Neural cell (in vitro differentiated cells): ENCODE measurements around the gene CHRM4. TPM values are rescaled to one million over a fixed set of nuclear protein-coding genes. Genes with fewer than 3 reads are reported as not detected.

ENCODE experiments used
- H2AFZ ChIP-seq: fragments of 200-600, 300-800 bp; sonication (generic), shearing (Covaris generic); 2 replicates; pipeline ENCODE4 v1.6.0; 2014; ENCODE audit warnings: low read depth, mild to moderate bottlenecking, antibody characterized with exemption, low read length, moderate library complexity
- H3F3A ChIP-seq: fragments of 200-600 bp; shearing (Covaris generic); 2 replicates; pipeline ENCODE4 v1.6.1; 2016; ENCODE audit warnings: mild to moderate bottlenecking, moderate library complexity, mixed read lengths, antibody characterized with exemption, low read length; ENCODE audit not compliant: insufficient read depth, poor library complexity, severe bottlenecking
- H3K27ac ChIP-seq: fragments of 200-600, 300-800 bp; sonication (generic), shearing (Covaris generic); 2 replicates; pipeline ENCODE4 v1.5.1; 2014; ENCODE audit warnings: mild to moderate bottlenecking, low read length, moderate library complexity
- H3K27me3 ChIP-seq: fragments of 300-800, 200-600 bp; sonication (generic), shearing (Covaris generic); 2 replicates; pipeline ENCODE4 v1.6.0; 2014; ENCODE audit warnings: mild to moderate bottlenecking, low read depth, low read length, moderate library complexity; ENCODE audit not compliant: insufficient read depth
- H3K36me3 ChIP-seq: fragments of 300-800, 200-600 bp; sonication (generic), shearing (Covaris generic); 2 replicates; pipeline ENCODE4 v1.5.1; 2014; ENCODE audit warnings: mild to moderate bottlenecking, antibody characterized with exemption, low read length, moderate library complexity; ENCODE audit not compliant: insufficient read depth
- H3K4me2 ChIP-seq: fragments of 300-800, 200-600 bp; sonication (generic), shearing (Covaris generic); 2 replicates; pipeline ENCODE4 v1.6.0; 2014; ENCODE audit warnings: mild to moderate bottlenecking, low read length
- H3K4me3 ChIP-seq: fragments of 300-800, 200-600 bp; sonication (generic), shearing (Covaris generic); 2 replicates; pipeline ENCODE4 v1.5.1; 2014; ENCODE audit warnings: mild to moderate bottlenecking, low read length, moderate library complexity
- H3K79me2 ChIP-seq: fragments of 200-600 bp; shearing (Covaris generic); replicated peaks from 2 replicates; pipeline ENCODE4 v1.6.0; 2014; ENCODE audit warnings: mild to moderate bottlenecking, low read length, moderate library complexity; ENCODE audit not compliant: insufficient read depth
- H3K9ac ChIP-seq: fragments of 300-800, 200-600 bp; sonication (generic), shearing (Covaris generic); 2 replicates; pipeline ENCODE4 v1.6.1; 2016; ENCODE audit warnings: mild to moderate bottlenecking, low read length, mixed read lengths
- H3K9me2 ChIP-seq: fragments of 200-600 bp; shearing (Covaris generic); 2 replicates; pipeline ENCODE4 v1.6.1; 2016; ENCODE audit warnings: mild to moderate bottlenecking, low read length, mixed read lengths; ENCODE audit not compliant: insufficient read depth
- H3K9me3 ChIP-seq: fragments of 200-600, 300-800 bp; sonication (generic), shearing (Covaris generic); 2 replicates; pipeline ENCODE4 v1.6.1; 2016; ENCODE audit warnings: mild to moderate bottlenecking, mixed run types, low read length, moderate library complexity, mixed read lengths
- H4K20me1 ChIP-seq: fragments of 200-600 bp; shearing (Covaris generic); 2 replicates; pipeline ENCODE4 v1.6.1; 2016; ENCODE audit warnings: mild to moderate bottlenecking, mixed run types; ENCODE audit not compliant: insufficient read depth
- EP300 ChIP-seq: fragments of 450-650 bp; conservative IDR thresholded peaks from 2 replicates; pipeline ENCODE4 v1.6.1; 2014; ENCODE audit warnings: antibody characterized with exemption, mild to moderate bottlenecking, moderate library complexity; ENCODE audit not compliant: poor library complexity, severe bottlenecking
- EZH2 ChIP-seq: fragments of 200-600, 300-800 bp; shearing (Covaris generic), sonication (generic); IDR thresholded peaks from 2 replicates; pipeline ENCODE4 v1.6.1; 2014; ENCODE audit warnings: antibody characterized with exemption, low read length, borderline replicate concordance, mild to moderate bottlenecking; ENCODE audit not compliant: insufficient read depth, poor library complexity, severe bottlenecking
- MXI1 ChIP-seq: fragments of 450-650 bp; conservative IDR thresholded peaks from 2 replicates; pipeline ENCODE4 v1.6.1; 2014; ENCODE audit warnings: antibody characterized with exemption, mild to moderate bottlenecking; ENCODE audit not compliant: poor library complexity, severe bottlenecking
- POLR2AphosphoS5 ChIP-seq: IDR thresholded peaks from 2 replicates; pipeline ENCODE4 v1.6.1; 2012
- RAD21 ChIP-seq: fragments of 450-650 bp; conservative IDR thresholded peaks from 2 replicates; pipeline ENCODE4 v1.6.1; 2014; ENCODE audit warnings: antibody characterized with exemption, mild to moderate bottlenecking, moderate library complexity
- SMC3 ChIP-seq: fragments of 450-650 bp; conservative IDR thresholded peaks from 2 replicates; pipeline ENCODE4 v1.6.1; 2014; ENCODE audit warnings: antibody characterized with exemption, mild to moderate bottlenecking, moderate library complexity; ENCODE audit not compliant: poor library complexity
- TAF1 ChIP-seq: IDR thresholded peaks from 2 replicates; pipeline ENCODE4 v1.6.1; 2012; ENCODE audit warnings: low read depth
- polyA plus RNA-seq: library from polyadenylated mRNA; depleted of rRNA; stranded (reverse); fragments of >200 nt; gene quantifications from 2 replicates; pipeline ENCODE4 v1.2.3, GENCODE V29; 2014
- TF ChIP-seq, protein P1 (sequence below): fragments of 450-650 bp; IDR thresholded peaks from 2 replicates; pipeline ENCODE4 v1.5.1; 2014; ENCODE audit warnings: antibody characterized with exemption, mild to moderate bottlenecking, moderate library complexity; ENCODE audit not compliant: poor library complexity, severe bottlenecking
- TF ChIP-seq, protein P2 (sequence below): IDR thresholded peaks from 2 replicates; pipeline ENCODE4 v1.6.1; 2012; ENCODE audit warnings: borderline replicate concordance

Gene CHRM4
- polyA plus RNA-seq, 1 donor from 2014 or later: 8.2 TPM

DNA sequence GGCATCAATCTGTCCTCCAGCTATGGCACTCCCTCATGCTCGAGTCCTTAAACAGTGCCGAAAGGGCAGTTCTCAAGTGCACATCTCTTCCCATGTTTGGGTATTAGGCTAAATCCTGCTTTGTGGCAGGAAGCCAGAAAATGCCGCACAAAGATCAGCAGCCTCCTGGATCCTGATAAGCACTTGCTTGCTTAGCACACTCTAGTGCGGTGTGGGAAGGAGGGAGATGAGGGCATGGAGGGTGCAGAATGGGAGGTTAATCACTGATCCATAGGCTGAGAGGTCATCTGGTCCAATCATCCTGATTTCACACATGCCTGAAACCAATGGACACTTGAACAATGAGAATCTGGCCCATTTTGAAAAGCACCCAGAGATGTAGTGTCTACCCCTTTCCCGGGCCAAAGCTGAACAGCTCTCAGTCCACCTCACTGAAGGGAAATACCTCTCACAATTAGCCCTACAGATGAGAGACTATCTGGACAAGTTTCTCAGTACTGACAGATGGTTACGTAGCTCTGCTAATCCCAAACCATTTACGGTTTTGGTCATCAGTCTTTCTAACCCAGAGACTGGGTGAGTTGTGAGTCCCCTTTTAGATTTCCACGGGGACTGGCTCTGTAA is 29.8 kb upstream of the CHRM4 start:
- Histone ChIP-seq H3K79me2 (no peaks in the 10 kb centered on the region), H3K9ac (no peak overlapping the region), H2AFZ (no peak overlapping the region), H3K9me2 (no peaks in the 10 kb centered on the region), H3K27ac (no peak overlapping the region), H3F3A (no peaks in the 10 kb centered on the region), H3K4me2 (no peak overlapping the region), H4K20me1 (no peaks in the 10 kb centered on the region), H3K27me3 (no peaks in the 10 kb centered on the region), H3K4me3 (no peak overlapping the region), H3K36me3 (no peaks in the 10 kb centered on the region), H3K9me3 (no peaks in the 10 kb centered on the region)
- TF ChIP-seq EZH2 (no peak), TAF1 (no peak), EP300 (no peak), RAD21 (no peak), SMC3 (no peak), MXI1 (no peak), POLR2AphosphoS5 (no peak)
- TF ChIP-seq, protein P1, sequence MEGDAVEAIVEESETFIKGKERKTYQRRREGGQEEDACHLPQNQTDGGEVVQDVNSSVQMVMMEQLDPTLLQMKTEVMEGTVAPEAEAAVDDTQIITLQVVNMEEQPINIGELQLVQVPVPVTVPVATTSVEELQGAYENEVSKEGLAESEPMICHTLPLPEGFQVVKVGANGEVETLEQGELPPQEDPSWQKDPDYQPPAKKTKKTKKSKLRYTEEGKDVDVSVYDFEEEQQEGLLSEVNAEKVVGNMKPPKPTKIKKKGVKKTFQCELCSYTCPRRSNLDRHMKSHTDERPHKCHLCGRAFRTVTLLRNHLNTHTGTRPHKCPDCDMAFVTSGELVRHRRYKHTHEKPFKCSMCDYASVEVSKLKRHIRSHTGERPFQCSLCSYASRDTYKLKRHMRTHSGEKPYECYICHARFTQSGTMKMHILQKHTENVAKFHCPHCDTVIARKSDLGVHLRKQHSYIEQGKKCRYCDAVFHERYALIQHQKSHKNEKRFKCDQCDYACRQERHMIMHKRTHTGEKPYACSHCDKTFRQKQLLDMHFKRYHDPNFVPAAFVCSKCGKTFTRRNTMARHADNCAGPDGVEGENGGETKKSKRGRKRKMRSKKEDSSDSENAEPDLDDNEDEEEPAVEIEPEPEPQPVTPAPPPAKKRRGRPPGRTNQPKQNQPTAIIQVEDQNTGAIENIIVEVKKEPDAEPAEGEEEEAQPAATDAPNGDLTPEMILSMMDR: no peak
- TF ChIP-seq, protein P2, sequence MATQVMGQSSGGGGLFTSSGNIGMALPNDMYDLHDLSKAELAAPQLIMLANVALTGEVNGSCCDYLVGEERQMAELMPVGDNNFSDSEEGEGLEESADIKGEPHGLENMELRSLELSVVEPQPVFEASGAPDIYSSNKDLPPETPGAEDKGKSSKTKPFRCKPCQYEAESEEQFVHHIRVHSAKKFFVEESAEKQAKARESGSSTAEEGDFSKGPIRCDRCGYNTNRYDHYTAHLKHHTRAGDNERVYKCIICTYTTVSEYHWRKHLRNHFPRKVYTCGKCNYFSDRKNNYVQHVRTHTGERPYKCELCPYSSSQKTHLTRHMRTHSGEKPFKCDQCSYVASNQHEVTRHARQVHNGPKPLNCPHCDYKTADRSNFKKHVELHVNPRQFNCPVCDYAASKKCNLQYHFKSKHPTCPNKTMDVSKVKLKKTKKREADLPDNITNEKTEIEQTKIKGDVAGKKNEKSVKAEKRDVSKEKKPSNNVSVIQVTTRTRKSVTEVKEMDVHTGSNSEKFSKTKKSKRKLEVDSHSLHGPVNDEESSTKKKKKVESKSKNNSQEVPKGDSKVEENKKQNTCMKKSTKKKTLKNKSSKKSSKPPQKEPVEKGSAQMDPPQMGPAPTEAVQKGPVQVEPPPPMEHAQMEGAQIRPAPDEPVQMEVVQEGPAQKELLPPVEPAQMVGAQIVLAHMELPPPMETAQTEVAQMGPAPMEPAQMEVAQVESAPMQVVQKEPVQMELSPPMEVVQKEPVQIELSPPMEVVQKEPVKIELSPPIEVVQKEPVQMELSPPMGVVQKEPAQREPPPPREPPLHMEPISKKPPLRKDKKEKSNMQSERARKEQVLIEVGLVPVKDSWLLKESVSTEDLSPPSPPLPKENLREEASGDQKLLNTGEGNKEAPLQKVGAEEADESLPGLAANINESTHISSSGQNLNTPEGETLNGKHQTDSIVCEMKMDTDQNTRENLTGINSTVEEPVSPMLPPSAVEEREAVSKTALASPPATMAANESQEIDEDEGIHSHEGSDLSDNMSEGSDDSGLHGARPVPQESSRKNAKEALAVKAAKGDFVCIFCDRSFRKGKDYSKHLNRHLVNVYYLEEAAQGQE: no peak

DNA sequence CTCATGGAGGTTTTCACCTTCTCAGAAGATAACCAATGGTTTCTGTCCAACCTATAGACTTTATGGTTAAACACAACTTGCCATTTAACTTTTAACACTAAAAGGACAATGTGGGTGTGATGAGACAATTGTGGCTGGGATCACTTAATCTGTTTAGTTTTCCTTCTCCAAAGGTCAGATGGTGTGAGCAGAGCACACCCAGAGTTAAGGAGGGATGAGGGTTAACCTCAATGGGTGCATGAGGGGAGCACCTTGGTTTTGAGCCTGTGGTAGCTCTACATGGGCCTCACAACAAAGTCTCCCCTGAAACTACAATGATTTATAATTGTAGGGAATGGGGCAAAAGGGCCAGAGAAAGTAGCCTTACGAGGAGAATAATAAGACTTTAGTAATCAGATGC is 28.9 kb upstream of the CHRM4 start:
- H3F3A ChIP-seq: no peaks in the 10 kb centered on the region
- H3K36me3 ChIP-seq: no peaks in the 10 kb centered on the region
- H3K27me3 ChIP-seq: no peaks in the 10 kb centered on the region
- H3K4me3 ChIP-seq: no peak overlapping the region
- no peak overlapping the region for H3K9ac ChIP-seq
- TF ChIP-seq SMC3 (no peak), TAF1 (no peak), EZH2 (no peak), RAD21 (no peak), POLR2AphosphoS5 (no peak), MXI1 (no peak), EP300 (no peak)
- TF ChIP-seq, protein P1: no peak
- TF ChIP-seq, protein P2: no peak
- no peak overlapping the region for H3K27ac ChIP-seq
- H3K79me2 ChIP-seq: no peaks in the 10 kb centered on the region
- H3K9me2 ChIP-seq: no peaks in the 10 kb centered on the region
- H3K4me2 ChIP-seq: no peak overlapping the region
- no peaks in the 10 kb centered on the region for H3K9me3 ChIP-seq
- H4K20me1 ChIP-seq: no peaks in the 10 kb centered on the region
- H2AFZ ChIP-seq: no peak overlapping the region
